Measurements from ENCODE around the gene GALNT10. TPM values are rescaled to one million over a fixed set of nuclear protein-coding genes. Genes with fewer than 3 reads are reported as not detected.

Gene GALNT10
- total RNA-seq, 1 donor from 2014 or later = 57.6 TPM

DNA sequence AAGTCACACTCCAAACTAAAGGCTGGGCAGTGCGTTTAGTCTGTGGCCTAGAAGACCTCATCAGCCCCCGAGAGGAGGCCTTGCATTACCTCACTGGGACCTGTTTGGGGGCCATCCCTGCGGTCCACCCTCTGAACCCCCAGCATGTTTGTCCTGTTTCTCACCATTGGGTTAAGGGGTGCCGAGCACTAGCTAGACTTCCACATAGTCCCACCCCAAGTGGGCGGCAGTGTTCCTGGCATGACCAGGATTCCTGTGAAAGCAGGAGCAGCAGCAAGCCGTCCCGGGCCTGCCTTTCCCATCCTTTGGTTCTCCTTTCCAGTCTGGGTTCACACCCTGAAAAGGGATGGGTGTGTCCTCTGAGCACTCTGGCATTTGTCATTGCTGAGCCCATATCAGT, 228.7 kb downstream of the GALNT10 start:
- intact Hi-C loops (cut with DNase I) = no loop called here
- no peak overlapping the region for H3K27ac ChIP-seq
- no peaks in the 10 kb centered on the region for H3K4me1 ChIP-seq
- H3K9me3 ChIP-seq = no peaks in the 10 kb centered on the region
- DNase-seq (no peak), ATAC-seq (no peak)
- H3K4me3 ChIP-seq = no peak overlapping the region
- H3K36me3 ChIP-seq = peaks cover 50% of the 10 kb centered on the region
- no peaks in the 10 kb centered on the region for H3K27me3 ChIP-seq (ENCODE audit: low read depth)
- TF ChIP-seq, protein P1, sequence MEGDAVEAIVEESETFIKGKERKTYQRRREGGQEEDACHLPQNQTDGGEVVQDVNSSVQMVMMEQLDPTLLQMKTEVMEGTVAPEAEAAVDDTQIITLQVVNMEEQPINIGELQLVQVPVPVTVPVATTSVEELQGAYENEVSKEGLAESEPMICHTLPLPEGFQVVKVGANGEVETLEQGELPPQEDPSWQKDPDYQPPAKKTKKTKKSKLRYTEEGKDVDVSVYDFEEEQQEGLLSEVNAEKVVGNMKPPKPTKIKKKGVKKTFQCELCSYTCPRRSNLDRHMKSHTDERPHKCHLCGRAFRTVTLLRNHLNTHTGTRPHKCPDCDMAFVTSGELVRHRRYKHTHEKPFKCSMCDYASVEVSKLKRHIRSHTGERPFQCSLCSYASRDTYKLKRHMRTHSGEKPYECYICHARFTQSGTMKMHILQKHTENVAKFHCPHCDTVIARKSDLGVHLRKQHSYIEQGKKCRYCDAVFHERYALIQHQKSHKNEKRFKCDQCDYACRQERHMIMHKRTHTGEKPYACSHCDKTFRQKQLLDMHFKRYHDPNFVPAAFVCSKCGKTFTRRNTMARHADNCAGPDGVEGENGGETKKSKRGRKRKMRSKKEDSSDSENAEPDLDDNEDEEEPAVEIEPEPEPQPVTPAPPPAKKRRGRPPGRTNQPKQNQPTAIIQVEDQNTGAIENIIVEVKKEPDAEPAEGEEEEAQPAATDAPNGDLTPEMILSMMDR (IDR thresholded peaks at IDR 0.05) = no peak

DNA sequence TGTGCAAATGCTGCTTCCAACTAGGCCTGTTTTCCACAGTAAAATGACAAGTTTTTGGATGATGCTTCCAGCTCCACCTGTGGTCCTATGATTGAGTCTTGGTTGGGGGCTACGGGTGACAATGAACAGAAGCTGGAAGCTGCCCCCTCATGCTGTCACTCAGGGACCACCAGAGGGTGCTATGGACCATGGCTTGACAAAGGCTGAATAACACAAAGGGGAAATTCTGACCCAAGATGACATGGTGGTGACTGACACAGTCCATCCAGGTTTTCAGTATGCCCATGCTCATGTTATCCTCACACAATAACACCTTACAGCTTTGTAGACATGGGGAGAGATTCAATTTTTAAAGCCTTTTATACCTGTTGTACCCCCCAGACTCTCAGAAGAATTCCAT, 231.3 kb downstream of the GALNT10 start:
- ATAC-seq = no peak

DNA sequence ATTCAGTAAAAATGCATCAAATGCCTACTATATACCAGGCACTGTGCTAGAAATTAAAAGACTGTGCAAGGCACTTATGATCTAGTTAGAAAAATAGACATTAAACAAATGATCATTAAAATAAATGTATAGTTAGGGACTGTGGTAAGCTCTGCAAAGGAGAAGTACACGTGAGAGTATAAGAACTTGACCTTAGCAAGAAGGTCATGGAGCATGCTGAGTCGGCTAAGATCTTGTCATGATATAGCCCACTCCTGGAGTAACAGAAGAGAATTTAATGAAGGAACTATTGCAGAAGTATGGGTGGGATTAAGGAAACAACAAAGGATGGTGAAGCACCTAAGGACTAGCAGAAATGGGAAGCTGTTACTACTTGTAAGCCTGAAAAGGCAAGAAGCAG, 231.8 kb downstream of the GALNT10 start:
- no peak for DNase-seq
- no peaks in the 10 kb centered on the region for H3K4me1 ChIP-seq
- intact Hi-C loops (cut with DNase I) = no loop called here
- no peak overlapping the region for H3K4me3 ChIP-seq
- H3K27me3 ChIP-seq (ENCODE audit: low read depth) = no peaks in the 10 kb centered on the region
- no peak for ATAC-seq
- H3K9me3 ChIP-seq = no peaks in the 10 kb centered on the region
- TF ChIP-seq, protein P1 (IDR thresholded peaks at IDR 0.05) = no peak
- no peak overlapping the region for H3K27ac ChIP-seq
- peaks cover 30% of the 10 kb centered on the region for H3K36me3 ChIP-seq

More for the DNA sequence above, 231.3 kb downstream of the GALNT10 start:
- intact Hi-C loops (cut with DNase I) = no loop called here
- Histone ChIP-seq H3K27ac (no peak overlapping the region), H3K9me3 (no peaks in the 10 kb centered on the region), H3K27me3 (ENCODE audit: low read depth) (no peaks in the 10 kb centered on the region), H3K4me1 (no peaks in the 10 kb centered on the region), H3K36me3 (peaks cover 35% of the 10 kb centered on the region), H3K4me3 (no peak overlapping the region)
- DNase-seq = no peak
- TF ChIP-seq, protein P1 (IDR thresholded peaks at IDR 0.05) = no peak

DNA sequence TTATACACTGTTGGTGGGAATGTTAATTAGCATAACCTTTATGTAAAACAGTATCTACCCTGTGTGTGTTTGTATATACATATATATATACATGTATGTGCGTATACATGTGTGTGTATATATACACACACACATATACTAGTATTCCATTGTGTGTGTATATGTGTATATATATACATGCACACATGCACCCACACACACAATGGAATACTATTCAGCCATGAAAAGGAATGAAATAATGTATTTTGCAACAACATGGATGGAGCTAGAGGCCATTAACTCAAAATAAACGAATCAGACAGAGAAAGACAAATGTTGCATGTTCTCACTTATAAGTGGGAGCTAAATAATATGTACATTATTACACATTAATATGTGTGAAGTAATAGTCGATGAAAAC, 237.7 kb downstream of the GALNT10 start:
- no peaks in the 10 kb centered on the region for H3K9me3 ChIP-seq
- no peaks in the 10 kb centered on the region for H3K27me3 ChIP-seq (ENCODE audit: low read depth)
- TF ChIP-seq, protein P1 (IDR thresholded peaks at IDR 0.05) = no peak
- H3K27ac ChIP-seq = no peak overlapping the region
- DNase-seq (no peak), ATAC-seq (no peak)
- intact Hi-C loops (cut with DNase I) = no loop called here
- no peak overlapping the region for H3K4me3 ChIP-seq
- no peaks in the 10 kb centered on the region for H3K4me1 ChIP-seq
- H3K36me3 ChIP-seq = no peaks in the 10 kb centered on the region

DNA sequence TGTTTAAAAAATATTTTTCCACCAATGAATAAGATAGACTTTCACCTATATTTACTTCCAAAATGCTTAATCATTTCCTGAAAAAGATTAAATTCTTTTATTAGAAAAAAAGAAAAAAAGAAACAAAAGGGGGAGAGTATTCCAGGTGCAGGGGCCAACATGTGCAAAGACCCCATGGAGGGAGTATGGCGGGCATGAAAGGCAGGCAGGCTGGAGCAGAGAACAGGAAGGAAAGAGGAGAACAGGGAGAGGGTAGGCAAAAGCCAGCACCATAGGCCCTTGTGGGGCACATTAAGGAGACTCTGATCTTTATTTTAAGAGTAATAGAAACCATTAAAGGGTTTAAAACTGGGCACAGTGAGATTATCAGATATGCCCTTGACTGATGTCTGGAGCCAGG, 238.8 kb downstream of the GALNT10 start:
- Histone ChIP-seq H3K4me1 (no peaks in the 10 kb centered on the region), H3K9me3 (no peaks in the 10 kb centered on the region), H3K27ac (no peak overlapping the region), H3K36me3 (no peaks in the 10 kb centered on the region), H3K27me3 (ENCODE audit: low read depth) (no peaks in the 10 kb centered on the region), H3K4me3 (no peak overlapping the region)
- intact Hi-C loops (cut with DNase I) = no loop called here
- TF ChIP-seq, protein P1 (IDR thresholded peaks at IDR 0.05) = no peak
- ATAC-seq (no peak), DNase-seq (no peak)

DNA sequence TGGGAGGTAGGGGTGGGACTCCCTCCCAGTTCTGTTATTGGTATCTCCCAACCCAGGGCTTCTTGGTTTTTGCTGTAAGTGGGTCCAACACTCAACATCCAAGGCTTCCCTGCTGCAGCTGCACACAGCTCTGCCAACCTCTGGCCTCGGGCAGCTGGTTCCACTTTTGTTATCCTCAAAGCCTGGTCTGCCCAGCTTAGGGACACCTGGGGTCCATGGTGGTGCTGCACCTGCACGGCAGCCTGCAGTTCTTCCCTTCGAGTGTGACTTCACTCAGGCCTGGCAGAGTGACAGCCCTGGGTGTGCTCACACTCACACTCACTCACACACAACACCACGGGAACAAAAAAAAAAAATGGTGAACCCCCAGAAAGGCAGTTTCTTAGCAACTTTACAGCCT, 239.9 kb downstream of the GALNT10 start:
- ATAC-seq (no peak), DNase-seq (no peak)
- H3K36me3 ChIP-seq = peaks cover 9% of the 10 kb centered on the region
- H3K27ac ChIP-seq = no peak overlapping the region
- H3K9me3 ChIP-seq = no peaks in the 10 kb centered on the region
- H3K4me1 ChIP-seq = no peaks in the 10 kb centered on the region
- TF ChIP-seq, protein P1 (IDR thresholded peaks at IDR 0.05) = no peak
- H3K27me3 ChIP-seq (ENCODE audit: low read depth) = no peaks in the 10 kb centered on the region
- intact Hi-C loops (cut with DNase I) = no loop called here
- no peak overlapping the region for H3K4me3 ChIP-seq

All from lower lobe of right lung (tissue), 2 donors.